Kasumi-1 (cell line): ENCODE measurements around the gene THOC5.

Experiments used
- DNase-seq, 2 experiments: peaks; one replicate each; lab custom pipeline; 2025; lab: John Stamatoyannopoulos, UW

THOC5 gene

DNA sequence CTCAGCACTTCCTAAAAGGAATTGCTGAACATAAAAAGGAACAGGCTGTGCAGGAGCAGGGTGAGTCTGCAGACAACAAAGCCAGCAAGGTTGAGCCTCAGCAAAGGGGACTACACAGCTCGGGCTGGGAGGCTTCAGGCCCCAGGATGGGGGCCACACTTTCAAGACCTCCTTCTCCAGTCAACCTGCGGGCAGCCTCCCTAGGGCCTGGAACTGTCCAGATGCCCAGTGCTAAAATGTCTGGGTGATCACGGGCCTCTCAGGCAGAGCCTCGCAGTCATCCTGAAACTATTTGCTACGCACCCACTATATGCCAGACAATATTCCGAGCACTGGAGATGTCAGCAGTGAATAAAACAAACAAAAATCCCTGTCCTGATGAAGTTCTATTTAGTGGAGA is 77.4 kb downstream of the THOC5 start:
- DNase-seq = no peak

DNA sequence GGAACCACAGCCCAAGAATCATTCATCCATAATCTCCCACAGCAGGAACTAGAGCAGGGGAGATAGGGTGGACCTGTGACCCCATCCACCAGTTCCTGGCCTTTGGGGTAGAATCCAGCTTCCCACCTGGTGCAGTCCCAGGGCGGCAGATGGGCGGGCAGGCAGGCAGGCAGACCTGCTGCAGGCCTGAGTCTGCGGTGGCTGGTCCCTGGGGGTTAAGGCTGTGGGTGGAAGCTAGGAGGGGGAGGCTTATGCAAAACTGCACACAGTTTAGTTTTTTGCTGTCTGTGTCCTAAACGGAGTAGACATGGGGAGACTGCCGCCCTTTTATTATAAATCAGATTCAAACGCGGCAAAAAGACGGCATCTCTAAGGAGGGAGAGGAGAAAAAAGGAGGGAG is 78.0 kb downstream of the THOC5 start:
- DNase-seq = no peak

DNA sequence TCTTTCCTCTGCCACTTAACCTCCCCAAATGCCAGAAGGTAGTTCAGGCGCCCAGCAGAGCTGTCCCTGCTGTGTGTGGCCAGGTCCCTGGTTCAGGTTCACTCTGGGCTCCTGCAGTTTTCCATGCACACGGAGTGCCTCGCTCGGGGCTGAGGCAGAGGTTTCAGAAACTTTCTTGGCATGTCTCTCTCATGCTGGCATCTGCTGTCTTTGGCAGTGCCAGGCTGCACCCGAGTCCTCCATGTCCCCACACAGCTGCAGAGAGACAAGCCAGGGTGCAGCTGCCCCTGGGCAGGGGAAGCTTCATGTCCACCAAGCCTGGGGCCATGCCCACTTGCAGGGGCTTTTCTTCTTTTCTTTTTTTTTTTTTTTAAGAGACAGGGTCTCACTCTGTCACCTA is 80.6 kb downstream of the THOC5 start:
- peak in 1 of 2 experiments; percentile 11 for DNase-seq

GRCh38 chr22:29470159-29470855 is 83.2 kb downstream of the THOC5 start:
- DNase-seq = peak; percentile 57 to 62

DNA sequence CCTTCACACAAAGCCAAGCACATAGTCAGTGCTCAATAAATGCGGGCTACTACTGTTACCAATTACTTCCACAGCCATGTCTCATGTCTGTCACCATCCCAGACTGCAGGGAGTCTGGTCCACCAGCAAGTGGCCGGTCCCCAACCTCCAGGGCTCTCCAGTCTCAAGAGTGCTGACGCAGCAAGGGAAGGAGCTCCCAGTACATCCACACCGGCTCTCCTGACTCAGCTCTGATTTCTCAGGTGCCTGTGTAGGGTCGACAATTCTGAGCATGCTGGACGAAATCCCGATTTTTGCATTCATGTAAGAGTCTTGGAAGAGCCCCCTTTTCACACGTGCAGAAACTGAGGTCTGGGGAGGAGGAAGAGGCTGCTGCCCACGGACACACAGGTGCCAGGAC is 83.8 kb downstream of the THOC5 start:
- DNase-seq = no peak

- no peak for DNase-seq
These were observed 89.0 kb downstream of the THOC5 start for GRCh38 chr22:29464581-29464980.

DNA sequence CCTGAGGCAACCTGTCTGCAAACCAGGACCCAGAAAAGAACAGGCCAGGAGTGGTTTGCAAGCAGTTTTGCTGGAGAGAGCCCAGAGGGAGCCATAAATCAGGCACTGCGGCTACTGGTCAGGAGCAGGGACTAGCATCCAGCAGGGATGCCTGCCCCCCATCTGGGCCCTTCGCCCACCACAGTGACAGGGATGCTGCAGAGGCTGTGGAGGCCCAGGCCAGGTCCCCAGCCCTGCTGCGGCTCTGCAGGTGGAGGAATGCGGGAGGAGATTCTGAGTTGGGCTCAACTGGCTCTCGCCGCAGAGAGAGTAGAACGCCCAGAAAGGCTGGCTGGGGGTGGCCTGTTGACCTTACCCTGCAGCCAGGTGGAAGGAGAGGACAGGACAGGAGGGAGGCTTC is 89.9 kb downstream of the THOC5 start:
- no peak for DNase-seq

DNA sequence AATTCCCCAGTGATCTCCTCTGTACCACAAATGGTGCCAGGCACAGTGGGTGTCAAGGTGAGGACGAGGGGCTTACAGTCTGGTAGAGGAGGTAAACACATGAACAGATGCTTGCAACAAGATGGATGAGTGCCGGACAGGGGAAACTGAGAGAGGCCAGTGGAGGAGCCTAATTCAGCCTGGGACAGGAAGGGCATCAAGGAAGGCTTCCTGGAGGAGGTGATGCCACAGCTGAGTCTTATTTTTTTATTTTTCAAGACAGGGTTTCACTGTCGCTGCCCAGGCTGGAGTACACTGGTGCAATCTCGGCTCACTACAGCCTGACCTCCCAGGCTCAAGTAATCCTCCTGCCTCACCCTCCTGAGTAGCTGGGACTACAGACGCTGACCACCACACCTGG is 92.3 kb downstream of the THOC5 start:
- no peak for DNase-seq

GRCh38 chr22:29459773-29460172 is 93.8 kb downstream of the THOC5 start:
- DNase-seq = no peak

GRCh38 chr22:29458551-29458950 is 95.0 kb downstream of the THOC5 start:
- DNase-seq = no peak

- DNase-seq = peak; percentile 49 to 65
These were observed 95.8 kb downstream of the THOC5 start for GRCh38 chr22:29457730-29458129.

- no peak for DNase-seq
These were observed 97.3 kb downstream of the THOC5 start for GRCh38 chr22:29456211-29456671.
